EH (cell line): ENCODE data around the gene PTPRU.

ENCODE experiments used
- DNase-seq: peaks from one replicate; pipeline ENCODE4 v3.0.0-alpha.2; 2015; ENCODE audit warnings: low read depth

Gene PTPRU

DNA sequence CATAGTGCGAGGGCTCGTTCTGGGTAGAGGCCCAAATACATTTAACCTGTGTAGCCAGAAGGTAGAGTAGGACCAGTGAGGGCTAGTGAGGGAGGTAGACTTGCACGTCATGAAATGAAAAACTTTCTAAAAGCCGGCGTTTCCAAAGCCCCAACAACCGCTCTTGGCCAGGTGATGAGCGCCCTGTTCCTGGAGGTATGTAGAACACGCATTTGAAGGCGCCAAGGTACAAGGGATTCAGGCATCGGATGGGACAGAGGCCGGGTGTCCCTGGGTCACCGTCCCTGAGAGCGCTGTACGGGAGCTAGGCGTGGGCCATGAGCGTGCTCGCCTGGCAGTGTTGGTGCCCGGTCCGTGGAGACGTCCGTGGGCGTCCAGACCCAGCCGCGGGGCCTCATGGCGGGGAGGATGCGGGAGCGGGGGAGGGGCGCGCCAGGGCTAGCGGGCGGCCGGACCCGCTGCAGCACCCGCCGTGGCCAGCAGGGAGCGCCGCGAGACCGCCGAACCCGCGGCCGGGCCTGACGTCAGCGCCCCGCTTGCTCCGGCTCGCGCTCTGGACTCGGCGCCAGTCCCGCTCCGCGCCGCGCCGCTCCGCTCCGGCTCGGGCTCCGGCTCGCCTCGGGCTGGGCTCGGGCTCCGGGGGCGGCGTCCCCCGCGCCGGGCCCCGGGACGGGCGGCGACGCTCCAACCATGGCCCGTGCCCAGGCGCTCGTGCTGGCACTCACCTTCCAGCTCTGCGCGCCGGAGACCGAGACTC is at the start of gene PTPRU:
TSS of gene PTPRU (plus strand) at position 568 of the 757 bp plus-strand sequence. CDS start at position 691, 123 bp downstream.
- peak; percentile 74 for DNase-seq

DNA sequence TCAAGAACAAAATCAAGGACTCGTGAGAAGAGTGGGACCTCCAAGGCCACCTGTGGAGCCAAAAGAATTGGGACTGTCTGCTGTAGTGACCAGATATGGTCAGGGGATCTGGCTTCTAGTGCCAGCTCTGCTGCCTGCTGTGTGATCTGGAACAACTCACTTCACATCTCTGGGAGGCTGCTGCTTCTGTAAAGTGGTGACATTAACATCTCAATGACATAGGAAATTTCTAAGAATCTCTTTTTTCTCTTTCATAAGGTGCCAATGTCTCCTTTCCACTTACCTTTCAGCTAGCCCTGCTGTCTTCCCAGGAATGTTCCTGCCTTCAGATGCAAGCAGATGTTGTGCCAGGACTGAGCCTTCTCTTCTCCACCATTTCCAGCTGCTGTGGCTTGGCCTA is 49.6 kb upstream of the PTPRU start:
- no peak for DNase-seq

DNA sequence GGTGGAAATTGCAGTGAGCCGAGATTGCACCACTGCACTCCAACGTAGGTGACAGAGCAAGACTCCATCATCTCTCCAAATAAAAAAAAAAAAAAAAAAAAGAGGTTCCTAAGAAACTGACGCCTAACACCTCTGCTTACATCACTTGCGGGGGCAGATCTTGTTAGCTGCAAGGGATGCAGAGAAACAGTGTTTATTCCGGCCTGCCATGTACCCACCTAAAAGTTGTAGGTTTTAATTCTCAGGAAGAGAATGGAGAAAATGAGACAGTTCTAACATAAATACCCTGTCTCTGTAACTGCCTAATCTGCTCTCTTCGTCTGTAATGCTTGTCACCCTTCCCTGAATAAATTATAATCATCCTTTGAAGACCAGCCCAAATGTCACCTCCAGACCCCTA is 45.6 kb upstream of the PTPRU start:
- DNase-seq: no peak

DNA sequence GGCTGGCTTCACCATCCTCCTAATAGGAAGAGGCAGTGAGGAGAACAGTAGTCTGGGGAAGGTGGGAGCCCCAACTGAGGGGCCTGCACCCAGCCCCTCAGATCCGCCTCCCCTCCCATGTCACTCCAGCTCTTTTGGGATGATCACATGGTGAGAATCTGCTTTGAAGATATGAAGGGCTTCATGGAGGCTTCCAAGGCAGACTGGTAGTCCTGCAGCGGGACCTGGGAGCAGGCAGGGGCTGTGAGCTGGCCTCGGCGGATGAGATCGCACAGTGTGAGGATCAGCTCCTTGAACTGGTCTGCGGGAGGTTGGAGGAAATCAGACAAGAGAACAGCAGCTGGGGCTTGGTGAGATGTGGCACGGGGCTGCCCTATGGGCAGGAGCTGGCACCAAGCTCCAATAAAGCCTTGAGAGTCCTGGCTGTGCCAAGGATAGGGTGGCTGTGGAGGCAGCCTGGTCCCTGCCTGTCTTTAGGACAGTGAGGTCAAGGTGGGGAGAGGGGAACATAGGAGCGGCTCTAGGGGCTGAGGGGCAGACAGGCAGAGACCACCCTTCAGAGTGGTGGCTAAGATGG is 42.4 kb upstream of the PTPRU start:
- no peak for DNase-seq

DNA sequence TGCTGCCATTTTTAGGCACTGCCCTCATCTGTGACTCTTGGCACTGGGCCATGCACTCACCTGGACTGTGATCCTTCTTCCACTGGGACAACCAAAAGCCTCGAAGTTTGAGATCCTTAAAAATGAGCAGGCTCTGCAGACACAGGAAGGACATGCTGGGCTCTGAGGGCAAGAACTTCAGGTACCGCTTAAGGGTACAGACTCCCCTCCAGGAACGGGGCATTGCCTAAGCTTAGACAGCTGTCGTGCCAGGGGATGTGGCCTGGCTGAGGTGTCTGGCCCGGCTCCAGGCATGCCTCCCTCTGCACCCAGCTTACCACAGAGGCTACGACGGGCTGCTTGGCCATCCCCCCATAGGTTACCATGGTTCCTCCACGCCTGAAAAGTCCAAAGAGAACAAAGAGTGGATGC is 40.4 kb upstream of the PTPRU start:
- no peak for DNase-seq

DNA sequence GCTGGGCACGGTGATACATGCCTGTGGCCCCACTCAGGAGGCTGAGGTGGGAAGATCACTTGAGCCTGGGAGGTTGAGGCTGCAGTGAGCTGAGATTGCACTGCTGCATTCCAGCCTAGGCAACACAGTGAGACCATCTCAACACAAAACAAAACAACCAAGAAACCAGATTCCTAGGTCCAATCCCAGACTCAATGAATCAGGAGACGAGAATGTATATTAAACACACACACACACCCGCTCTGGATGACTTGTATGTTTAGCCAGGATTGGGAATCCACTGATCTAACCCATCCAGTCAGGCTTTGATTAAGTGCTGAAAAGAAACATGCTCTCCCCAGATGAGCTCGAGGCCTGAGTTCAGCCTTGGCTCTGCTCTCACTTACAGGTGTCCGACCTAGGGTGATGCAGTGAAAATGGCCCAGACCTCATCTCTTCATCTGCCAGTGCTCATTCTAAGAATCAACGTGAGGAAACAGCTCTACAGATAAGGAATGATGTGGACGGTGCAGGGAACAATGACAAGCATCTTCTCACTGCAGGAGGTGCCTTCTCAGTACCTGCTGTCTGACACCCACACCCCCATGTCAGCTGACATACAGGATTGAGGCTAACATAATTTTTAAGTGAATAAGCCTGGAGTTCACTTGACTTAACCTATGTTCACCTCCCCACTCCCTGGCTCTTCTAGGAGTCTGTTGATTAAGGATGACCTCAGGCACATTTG is 39.3 kb upstream of the PTPRU start:
- peak; percentile 96 for DNase-seq

DNA sequence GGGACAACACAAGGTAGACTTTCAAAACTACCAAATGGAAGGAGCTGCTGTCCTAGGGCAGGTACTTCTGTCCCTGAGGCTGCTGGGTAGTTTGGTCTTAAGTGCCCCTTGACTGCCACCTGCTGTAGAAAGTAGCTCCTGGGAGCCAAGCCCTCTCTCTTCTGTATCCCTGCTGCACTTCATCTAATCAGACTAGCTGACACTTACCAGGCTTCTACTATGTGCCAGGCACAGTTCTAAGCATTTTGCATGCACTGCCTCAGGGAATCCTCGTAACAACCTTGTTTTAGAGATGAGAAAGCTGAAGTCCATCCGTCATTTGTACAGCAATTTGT is 38.8 kb upstream of the PTPRU start:
- DNase-seq: peak; percentile 67

DNA sequence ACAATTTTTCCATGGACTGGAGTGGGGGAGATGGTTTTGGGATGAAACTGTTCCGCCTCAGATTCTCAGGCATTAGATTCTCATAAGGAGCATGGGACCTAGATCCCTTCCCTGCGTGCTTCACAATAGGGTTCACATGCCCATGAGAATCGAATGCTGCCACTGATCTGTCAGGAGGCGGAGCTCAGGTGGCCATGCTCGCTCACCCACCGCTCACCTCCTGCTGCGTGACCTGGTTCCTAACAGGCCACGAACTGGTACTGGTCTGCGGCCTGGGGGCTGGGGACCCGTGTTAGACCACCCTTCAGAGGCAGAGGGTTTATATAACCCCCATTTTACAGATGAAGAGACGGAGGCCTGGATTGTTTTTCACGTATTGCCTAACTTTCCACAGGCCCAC is 38.3 kb upstream of the PTPRU start:
- no peak for DNase-seq

DNA sequence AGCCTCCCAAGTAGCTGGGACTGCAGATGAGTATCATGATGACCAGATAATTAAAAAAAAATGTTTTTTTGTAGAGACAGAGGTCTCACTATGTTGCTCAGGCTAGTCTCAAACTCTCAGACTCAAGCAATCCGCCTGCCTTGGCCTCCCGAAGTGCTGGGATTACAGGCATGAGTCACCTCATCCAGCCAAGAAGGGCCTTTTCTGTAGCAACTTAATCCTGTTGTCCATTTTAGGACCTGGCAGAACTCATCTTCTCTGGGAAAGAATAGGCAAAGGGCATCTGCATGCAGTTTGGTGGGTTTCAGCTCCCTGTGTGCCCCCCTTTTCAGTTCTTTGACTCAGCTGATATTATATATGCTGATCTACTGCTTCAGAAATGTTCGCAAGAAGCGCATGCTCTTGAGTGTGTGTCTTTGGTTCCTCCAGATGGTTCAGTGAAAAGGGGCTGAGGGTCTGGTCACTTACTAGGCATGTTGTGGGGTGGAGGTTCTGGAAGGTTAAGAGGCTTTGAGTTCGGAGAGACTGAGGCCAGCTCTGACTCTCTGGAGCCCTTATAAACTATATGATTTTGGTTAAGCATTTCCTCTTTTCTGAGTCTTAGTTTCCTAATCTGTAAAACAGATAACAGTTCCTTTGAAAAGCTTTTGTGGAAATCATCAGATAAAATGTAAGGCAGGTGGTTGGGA is 35.3 kb upstream of the PTPRU start:
- peak; percentile 45 for DNase-seq

DNA sequence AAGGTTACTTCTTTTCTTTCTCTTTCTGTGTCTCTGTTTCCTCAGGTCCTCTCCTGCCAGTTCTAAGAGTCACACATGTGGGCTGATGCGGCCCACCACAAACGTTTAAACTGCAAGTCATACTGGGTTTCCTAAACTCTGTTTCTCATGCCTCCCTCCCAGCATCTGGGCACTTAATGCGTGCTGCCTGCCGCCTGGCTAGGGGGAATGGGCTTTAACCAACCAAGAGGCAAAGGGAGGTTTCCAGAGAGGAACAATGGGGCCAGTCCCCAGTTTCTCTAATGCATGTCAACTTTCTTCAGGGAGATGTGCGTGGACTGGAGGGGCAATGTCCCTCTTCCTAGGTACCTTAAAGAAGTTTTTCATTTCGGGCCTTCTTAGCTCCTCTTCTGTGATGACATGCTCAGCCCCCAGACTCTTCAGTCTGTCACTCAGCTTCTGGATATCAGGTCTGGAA is 34.7 kb upstream of the PTPRU start:
- DNase-seq: no peak

DNA sequence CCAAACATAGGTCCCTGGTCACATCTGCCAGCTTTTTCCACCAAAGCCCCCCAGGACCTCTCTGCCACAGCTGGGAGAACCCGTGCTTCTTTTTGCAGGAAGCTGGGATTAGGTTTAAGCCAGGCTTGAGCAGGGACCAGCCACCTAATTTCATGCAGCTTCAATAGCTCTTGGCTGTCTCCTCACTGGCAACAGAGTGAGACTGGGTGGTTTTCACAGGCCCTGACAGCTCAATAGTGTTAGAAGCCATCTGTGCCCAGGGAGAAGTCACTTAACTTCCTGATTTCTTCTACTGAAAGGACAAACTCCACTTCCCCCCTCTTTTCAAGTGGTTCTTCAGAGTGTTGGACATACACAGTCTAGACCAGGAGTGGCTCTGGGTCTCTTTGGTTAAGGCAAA is 34.3 kb upstream of the PTPRU start:
- no peak for DNase-seq

DNA sequence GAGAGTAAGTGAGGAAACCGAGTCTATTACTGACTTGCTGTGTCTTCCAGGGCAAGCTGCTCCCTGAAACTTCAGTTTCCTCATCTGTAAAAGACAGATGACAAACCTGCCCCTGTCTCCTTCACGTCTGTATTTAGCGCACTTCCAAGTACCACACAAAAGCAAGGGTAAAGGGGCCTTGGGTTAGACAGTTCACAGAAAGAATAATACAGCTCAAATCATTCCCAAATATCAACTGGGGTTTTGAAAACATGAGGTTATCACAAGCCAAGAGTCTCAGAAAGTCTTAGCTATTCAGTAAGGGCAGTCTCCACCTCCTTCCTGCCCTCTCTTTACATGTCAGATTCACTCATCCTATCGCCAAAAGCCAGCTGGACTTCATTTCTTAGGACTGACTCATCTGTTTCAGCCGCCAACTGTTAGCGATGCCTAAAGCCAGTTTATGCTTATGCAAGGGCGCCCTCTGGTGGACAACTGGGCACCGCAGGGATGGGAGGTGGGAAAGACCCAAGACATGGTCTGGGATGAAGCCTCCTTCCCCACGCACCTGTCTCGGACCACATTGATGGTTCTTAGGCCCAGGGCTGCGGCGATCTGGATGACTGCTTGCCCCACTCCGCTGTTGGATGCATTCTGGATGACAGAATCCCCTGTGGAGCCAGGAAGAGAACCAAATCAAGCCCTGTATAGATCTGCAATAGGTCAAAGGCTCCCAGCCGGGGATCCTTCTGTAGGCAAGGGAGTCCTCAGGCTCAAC is 33.6 kb upstream of the PTPRU start:
- DNase-seq: peak; percentile 98

DNA sequence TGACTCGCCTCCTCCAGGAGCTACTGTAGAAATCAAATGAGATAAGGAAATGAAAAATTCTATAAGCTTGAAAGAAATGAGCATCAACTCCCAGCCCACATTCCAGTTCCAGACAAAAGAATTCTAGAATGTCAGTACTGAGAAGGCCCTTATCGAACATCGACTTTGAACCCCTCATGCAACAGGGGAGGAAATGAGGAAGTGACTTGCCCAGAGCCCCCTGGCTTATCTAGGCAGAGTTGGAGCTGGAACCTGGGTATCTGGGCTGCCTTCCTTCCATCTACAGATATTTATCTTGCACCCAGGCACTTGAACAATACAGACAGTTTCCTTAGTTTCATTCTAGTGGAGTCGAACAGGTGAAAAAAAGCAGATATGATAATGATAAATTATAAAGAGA is 27.9 kb upstream of the PTPRU start:
- DNase-seq: no peak

DNA sequence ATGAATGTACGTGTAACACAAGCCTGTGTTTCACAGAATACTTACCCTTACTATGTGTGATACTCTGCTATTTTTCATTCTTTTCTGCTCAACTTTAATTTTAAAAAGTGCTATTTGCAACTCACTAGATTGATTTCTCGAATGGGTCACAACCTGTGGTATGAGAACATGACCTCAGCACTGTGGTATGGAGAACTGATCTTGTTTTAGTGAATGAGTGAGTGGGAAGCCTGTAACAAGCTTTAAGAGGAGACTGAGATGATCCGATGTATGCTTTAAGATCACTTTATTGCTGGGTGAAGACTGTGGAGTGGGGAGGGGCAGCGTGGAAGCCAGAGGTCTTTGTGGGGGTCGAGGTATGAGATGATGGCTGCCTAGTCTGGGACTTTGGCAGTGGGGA is 27.1 kb upstream of the PTPRU start:
- DNase-seq: peak; percentile 70

DNA sequence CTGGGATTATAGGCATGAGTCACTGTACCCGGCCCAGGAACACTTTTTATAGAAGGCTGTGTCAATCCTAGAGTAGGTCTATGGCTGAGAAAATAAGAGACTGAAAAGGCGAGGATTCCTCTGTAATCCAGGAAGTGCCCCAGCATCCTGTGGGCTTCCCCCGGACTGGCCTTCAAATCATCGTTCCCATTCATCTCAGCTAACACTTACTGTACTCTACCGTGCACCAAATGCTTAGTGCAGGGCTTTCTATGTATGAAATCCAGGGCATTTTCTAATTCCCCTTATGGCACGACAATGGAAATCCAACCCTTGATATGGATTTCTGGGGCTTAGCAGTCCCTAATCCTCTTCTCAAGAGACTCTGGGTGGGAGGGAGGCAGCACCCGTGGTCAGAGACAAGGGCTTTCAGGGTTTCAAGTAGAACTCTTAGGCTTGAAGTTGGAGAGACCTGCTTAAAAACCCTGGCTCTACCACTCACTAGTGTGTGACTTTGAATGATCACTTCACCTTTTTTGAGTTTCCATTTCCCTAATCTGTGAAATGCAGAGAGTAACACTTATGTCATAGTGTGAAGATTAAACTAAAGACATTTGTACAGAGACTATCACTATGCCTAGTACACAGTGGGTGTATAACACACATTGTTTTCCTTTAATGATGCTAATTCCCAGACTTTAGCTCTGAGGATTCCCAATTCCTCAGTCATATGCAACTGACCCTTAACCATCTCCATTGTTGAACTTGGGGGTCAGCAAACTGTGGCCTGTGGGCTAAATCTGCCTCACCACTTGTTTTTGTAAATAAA is 25.8 kb upstream of the PTPRU start:
- peak; percentile 35 for DNase-seq

DNA sequence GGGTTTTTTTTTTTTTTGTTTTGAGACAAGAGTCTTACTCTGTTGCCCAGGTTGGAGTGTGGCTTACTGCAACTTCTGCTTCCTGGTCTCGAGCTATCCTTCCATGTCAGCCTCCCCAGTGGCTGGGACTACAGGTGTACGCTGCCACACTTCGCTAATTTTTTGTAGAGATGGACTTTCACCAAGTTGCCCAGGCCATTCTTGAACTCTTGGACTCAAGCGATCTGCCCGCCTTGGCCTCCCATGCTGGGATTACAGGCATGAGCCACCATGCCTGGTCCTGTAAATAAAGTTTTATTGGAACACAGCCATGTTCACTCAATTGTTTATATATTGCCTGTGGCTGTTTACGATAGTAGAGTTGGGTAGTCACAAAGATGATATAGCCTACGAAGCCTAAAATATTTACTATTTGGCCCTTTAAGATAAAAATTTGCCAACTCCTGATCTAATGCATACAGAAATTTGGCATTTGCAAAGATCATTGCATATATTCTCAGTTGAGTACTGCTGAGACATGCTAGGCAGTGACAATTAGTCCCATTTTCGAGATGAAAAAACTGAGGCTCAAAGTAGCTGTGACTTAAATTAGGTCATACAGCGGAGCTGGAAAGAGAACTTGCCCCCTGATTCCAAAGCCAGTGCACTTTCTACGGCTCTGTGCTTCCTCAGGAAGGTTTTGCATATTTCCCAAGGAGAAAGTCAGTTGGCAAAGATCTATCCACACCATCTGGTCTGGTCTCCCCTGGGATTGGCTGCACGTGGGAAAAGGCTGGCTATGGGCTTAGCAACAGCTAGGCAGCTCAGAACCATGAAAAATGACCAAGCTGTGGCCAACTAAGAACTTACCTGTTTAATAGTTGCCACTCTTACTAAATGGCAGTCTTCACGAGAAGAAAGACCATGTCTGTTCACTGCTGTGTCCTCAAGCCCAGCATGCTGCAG is 25.0 kb upstream of the PTPRU start:
- DNase-seq: no peak

DNA sequence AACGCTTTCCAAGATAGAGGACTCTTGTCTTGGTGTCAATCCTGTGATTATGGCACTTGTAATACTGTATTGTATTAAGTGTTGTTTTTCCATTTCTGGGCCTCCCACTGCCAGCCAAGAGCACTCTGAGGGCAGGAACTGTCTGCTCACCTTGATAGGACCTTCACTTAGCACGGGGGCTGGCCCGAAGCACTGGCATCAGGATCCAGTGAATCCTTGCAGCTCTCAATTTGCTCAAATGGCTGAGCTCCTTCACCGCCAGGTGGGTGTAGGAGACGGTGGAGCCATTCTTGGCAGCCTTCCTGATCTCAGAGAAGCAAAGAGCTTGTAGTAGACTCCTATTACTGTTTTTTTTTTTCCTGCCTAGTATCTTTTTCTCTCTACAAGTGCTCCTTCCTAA is 23.3 kb upstream of the PTPRU start:
- no peak for DNase-seq

DNA sequence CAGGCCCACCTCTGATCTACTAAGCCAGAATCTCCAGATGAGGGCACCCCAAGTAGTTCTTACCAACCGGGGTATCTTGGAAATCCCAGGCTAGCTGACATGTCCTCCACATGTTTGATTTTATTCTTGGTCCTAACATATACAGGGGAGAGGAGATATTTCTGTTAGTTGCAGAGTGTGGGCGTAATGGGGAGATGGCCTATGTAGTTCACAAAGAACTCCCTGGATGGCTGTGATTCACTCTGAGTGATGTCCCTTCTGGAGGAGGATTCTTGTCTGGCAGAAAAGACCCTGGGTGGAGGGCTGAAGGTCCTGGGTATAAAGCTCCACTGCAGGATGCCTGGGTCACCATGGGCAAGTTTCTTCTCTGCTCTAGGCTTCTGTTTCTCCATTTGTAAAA is 18.7 kb upstream of the PTPRU start:
- no peak for DNase-seq

DNA sequence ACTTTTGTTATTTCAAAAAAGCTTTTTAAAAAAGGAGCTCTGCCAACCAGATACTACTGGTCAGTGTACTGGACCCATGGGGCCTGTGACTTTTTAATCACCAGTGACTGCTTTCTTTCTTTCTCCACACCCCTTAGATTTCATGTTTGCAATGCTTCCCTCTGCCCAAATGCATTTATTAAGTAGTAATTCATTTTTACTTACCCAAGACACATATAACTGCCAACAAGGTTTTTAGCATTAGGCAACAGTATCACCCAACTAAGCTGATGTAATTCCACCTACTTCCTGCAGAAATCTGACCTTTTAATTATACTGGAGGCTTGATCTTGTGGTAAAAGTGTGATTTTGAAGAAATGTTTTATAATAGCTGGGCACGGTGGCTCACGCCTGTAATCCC is 18.1 kb upstream of the PTPRU start:
- DNase-seq: peak; percentile 25

DNA sequence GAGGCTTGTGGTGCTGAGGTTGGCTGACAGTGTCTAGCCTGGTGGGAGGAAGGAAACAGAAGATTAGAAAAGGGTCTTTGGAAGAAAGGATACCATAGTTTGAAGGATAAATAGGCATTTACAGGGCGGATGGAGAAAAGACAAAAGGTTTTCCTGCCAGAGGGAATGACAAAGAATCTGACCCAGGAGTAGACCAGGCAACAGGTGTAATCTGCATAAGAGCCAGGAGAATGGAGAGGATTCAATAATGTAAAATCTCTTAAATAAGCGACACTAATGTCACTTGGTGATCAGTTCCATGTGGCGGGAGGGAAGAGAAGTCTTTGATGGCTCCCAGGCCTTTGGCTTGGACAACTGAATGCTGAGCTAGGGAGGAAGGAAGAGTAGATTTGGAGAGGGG is 15.0 kb upstream of the PTPRU start:
- no peak for DNase-seq
